Measurements from ENCODE around the gene CACNA1C.

- no peak for TF ChIP-seq CTCF (IDR thresholded peaks at IDR 0.05)
- TF ChIP-seq POLR2A (IDR thresholded peaks at IDR 0.05), result no peak
These were observed 446.2 kb downstream of the CACNA1C start for GRCh38 chr12:2498964-2499500.

Data from esophagus squamous epithelium (tissue), 4 donors.